HG03354 (cell line): ENCODE data around the gene ASMT.
"Not testable (repeated sequence)": the region's sequence is repeated elsewhere in the genome, so short reads cannot be mapped to it uniquely, and the experiment has no call there.

Source experiments
- ATAC-seq: cut with Tn5 transposase; IDR thresholded peaks from one replicate; pipeline ENCODE4 v1.9.1; 2021; ENCODE audit warnings: mild to moderate bottlenecking; ENCODE audit not compliant: unreplicated experiment, poor library complexity, severe bottlenecking

The ASMT gene

GRCh38 chrX:1629244-1629643 is 14.4 kb downstream of the ASMT start:
- no peak for ATAC-seq

GRCh38 chrX:1646009-1646408 is 31.1 kb downstream of the ASMT start:
- ATAC-seq, result no peak

GRCh38 chrX:1649621-1650020 is 34.8 kb downstream of the ASMT start:
- no peak for ATAC-seq

- ATAC-seq, result not testable (repeated sequence)
These were observed 37.4 kb downstream of the ASMT start for GRCh38 chrX:1652011-1652811.

GRCh38 chrX:1656379-1656778 is 41.5 kb downstream of the ASMT start:
- no peak for ATAC-seq

GRCh38 chrX:1657367-1658070 is 42.7 kb downstream of the ASMT start:
- ATAC-seq, result peak; percentile 33

GRCh38 chrX:1658071-1658491 is 43.2 kb downstream of the ASMT start:
- ATAC-seq, result no peak

GRCh38 chrX:1659664-1660461 is 45.0 kb downstream of the ASMT start:
- ATAC-seq, result no peak

GRCh38 chrX:1661048-1661921 is 46.4 kb downstream of the ASMT start:
- peak; percentile 86 for ATAC-seq

GRCh38 chrX:1661922-1662221 is 47.0 kb downstream of the ASMT start:
- ATAC-seq, result no peak

- ATAC-seq, result no peak
These were observed 52.7 kb downstream of the ASMT start for GRCh38 chrX:1667566-1667965.

GRCh38 chrX:1673337-1673736 is 58.5 kb downstream of the ASMT start:
- no peak for ATAC-seq

GRCh38 chrX:1676866-1677265 is 62.0 kb downstream of the ASMT start:
- no peak for ATAC-seq

GRCh38 chrX:1679238-1679637 is 64.4 kb downstream of the ASMT start:
- no peak for ATAC-seq

- ATAC-seq, result no peak
These were observed 66.6 kb downstream of the ASMT start for GRCh38 chrX:1681439-1681838.

GRCh38 chrX:1681856-1682255 is 67.0 kb downstream of the ASMT start:
- not testable (repeated sequence) for ATAC-seq

GRCh38 chrX:1682501-1682900 is 67.6 kb downstream of the ASMT start:
- ATAC-seq, result not testable (repeated sequence)

- ATAC-seq, result not testable (repeated sequence)
These were observed 70.0 kb downstream of the ASMT start for GRCh38 chrX:1684883-1685282.

GRCh38 chrX:1685444-1685880 is 70.6 kb downstream of the ASMT start:
- not testable (repeated sequence) for ATAC-seq

- ATAC-seq, result no peak
These were observed 71.8 kb downstream of the ASMT start for GRCh38 chrX:1686642-1687041.
